HepG2 (cell line): ENCODE data around the gene PXK. TPM values are rescaled to one million over a fixed set of nuclear protein-coding genes. Genes with fewer than 3 reads are reported as not detected.

Experiments
- CEBPG ChIP-seq: IDR thresholded peaks from 2 replicates; pipeline ENCODE4 v1.6.1; 2016
- FOXC1 ChIP-seq: sonication (generic); formaldehyde crosslinking; IDR thresholded peaks from 2 replicates; pipeline ENCODE4 v1.8.0; 2022; ENCODE audit warnings: mild to moderate bottlenecking, missing genetic modification reagents, borderline replicate concordance
- KIAA2018 ChIP-seq: sonication (generic); formaldehyde crosslinking; IDR thresholded peaks from 2 replicates; pipeline ENCODE4 v1.5.0; 2020; ENCODE audit warnings: mild to moderate bottlenecking, missing genetic modification reagents, borderline replicate concordance
- MTA1 ChIP-seq: sonication (generic); formaldehyde crosslinking; IDR thresholded peaks from 2 replicates; pipeline ENCODE4 v1.4.0; 2020; ENCODE audit warnings: missing genetic modification reagents, mild to moderate bottlenecking, borderline replicate concordance
- PHF21A ChIP-seq: sonication (generic); formaldehyde crosslinking; IDR thresholded peaks from 2 replicates; pipeline ENCODE4 v1.5.0; 2020; ENCODE audit warnings: mild to moderate bottlenecking, missing genetic modification reagents
- TOE1 ChIP-seq: sonication (generic); formaldehyde crosslinking; IDR thresholded peaks from 2 replicates; pipeline ENCODE4 v1.4.0; 2020; ENCODE audit warnings: mild to moderate bottlenecking, missing genetic modification reagents
- ZBTB37 ChIP-seq: sonication (generic); formaldehyde crosslinking; IDR thresholded peaks from 2 replicates; pipeline ENCODE4 v1.4.0; 2020; ENCODE audit warnings: mild to moderate bottlenecking, missing genetic modification reagents
- ZFP36L1 ChIP-seq: sonication (generic); formaldehyde crosslinking; IDR thresholded peaks from 2 replicates; pipeline ENCODE4 v1.8.0; 2022; ENCODE audit warnings: mild to moderate bottlenecking, missing genetic modification reagents, moderate library complexity
- ZNF550 ChIP-seq: sonication (generic); formaldehyde crosslinking; IDR thresholded peaks from 2 replicates; pipeline ENCODE4 v1.4.0; 2020; ENCODE audit warnings: mild to moderate bottlenecking, missing genetic modification reagents, borderline replicate concordance
- ZNF556 ChIP-seq: sonication (generic); formaldehyde crosslinking; IDR thresholded peaks from 2 replicates; pipeline ENCODE4 v1.4.0; 2020; ENCODE audit warnings: mild to moderate bottlenecking, missing genetic modification reagents, borderline replicate concordance
- ZNF747 ChIP-seq: sonication (generic); formaldehyde crosslinking; IDR thresholded peaks from 2 replicates; pipeline ENCODE4 v1.8.1; 2023; ENCODE audit warnings: missing genetic modification reagents, mild to moderate bottlenecking, borderline replicate concordance
- ZNF839 ChIP-seq: sonication (generic); formaldehyde crosslinking; IDR thresholded peaks from 2 replicates; pipeline ENCODE4 v1.4.0; 2020; ENCODE audit warnings: missing genetic modification reagents, mild to moderate bottlenecking, borderline replicate concordance
- ZXDC ChIP-seq: sonication (generic); formaldehyde crosslinking; IDR thresholded peaks from 2 replicates; pipeline ENCODE4 v1.5.0; 2020; ENCODE audit warnings: mild to moderate bottlenecking, missing genetic modification reagents
- polyA plus RNA-seq, 8 experiments: library from polyadenylated mRNA; depleted of rRNA in 3 of 8; stranded (reverse) in 7 of 8; unstranded in 1 of 8; fragments of >200 nt; fragmentation: Illumina TruSeq in 4 of 8; extraction: Trizol in 4 of 8; gene quantifications; 2 replicates each; pipeline versions ENCODE4 v1.2.1 to v1.2.3, GENCODE V29; 2011 to 2016; ENCODE audit warnings: low read depth in 4 of 8, missing spikeins in 1 of 8, mixed read lengths in 1 of 8; ENCODE audit not compliant: insufficient read depth in 1 of 8
- total RNA-seq, 5 experiments: library from RNA; depleted of rRNA; stranded (reverse); fragments of >200 nt; fragmentation: Illumina TruSeq; extraction: Trizol; gene quantifications; 2 replicates each; pipeline ENCODE4 v1.2.3, GENCODE V29; 2016; ENCODE audit warnings: low read depth in 1 of 5
- TF ChIP-seq, protein P1 (sequence below): sonication (generic); formaldehyde crosslinking; IDR thresholded peaks from 2 replicates; pipeline ENCODE4 v1.5.0; 2020; ENCODE audit warnings: mild to moderate bottlenecking, missing genetic modification reagents

Gene PXK
- total and polyA plus RNA-seq, 2 of the 13 experiments (the other 11 are each of a cell fraction or from before 2014, with no cell fraction given): 6.4 to 18.6 TPM

DNA sequence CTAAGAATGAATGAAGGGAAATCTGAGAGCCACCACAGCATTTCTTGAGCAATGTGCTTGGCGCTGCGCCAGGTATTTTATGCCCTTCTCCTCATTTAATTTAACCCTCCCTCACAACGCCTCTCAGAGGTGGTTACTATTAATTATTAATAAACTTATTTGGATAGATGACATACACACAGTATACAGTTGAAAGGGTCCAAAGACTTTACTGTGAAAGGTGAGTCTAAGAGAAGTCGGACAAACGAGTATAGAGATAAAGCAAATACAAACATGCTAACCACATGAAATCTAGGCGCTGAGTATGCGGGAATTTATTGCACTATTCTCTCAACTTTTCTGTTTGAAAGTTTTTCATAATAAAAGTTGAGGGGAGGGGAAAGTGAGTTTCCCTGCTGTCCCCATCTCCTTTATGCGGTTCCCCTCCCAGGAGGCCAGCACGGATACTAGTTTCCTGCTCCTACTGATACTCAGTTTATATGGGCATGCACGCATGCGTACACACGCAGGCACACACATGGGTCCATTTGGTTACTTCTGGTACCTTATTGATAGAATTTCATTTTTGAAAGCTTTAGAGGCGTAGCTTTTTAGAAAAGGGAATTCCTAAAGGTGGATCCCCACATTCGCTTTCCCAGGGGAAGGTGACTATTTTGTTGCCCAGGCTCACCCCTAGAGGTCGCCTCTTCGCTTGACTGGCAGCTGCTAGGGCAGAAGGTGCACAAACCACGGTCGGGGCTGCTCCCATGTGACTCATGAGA, 130.7 kb downstream of the PXK start (continued):
- no peak for TF ChIP-seq KIAA2018 (CRISPR knock-in tag)
- 0 out of 2 replicates have a peak, but pooled peaks have one; percentile 8 for TF ChIP-seq FOXC1 (CRISPR knock-in tag)
- no peak for TF ChIP-seq ZNF556 (CRISPR knock-in tag)
- TF ChIP-seq ZXDC (CRISPR knock-in tag): no peak
- TF ChIP-seq TOE1: no peak
- TF ChIP-seq, protein P1, sequence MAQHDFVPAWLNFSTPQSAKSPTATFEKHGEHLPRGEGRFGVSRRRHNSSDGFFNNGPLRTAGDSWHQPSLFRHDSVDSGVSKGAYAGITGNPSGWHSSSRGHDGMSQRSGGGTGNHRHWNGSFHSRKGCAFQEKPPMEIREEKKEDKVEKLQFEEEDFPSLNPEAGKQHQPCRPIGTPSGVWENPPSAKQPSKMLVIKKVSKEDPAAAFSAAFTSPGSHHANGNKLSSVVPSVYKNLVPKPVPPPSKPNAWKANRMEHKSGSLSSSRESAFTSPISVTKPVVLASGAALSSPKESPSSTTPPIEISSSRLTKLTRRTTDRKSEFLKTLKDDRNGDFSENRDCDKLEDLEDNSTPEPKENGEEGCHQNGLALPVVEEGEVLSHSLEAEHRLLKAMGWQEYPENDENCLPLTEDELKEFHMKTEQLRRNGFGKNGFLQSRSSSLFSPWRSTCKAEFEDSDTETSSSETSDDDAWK (CRISPR knock-in tag): no peak
- TF ChIP-seq ZNF550: no peak
- TF ChIP-seq PHF21A (CRISPR knock-in tag): peak; percentile 66; the same call in 1 of the 2 replicates
- no peak for TF ChIP-seq MTA1 (CRISPR knock-in tag)
- no peak for TF ChIP-seq ZFP36L1 (CRISPR knock-in tag)
- TF ChIP-seq ZNF839: no peak
- TF ChIP-seq ZNF747: no peak
- TF ChIP-seq CEBPG: no peak; the same call in 1 of the 2 replicates
- no peak for TF ChIP-seq ZBTB37 (CRISPR knock-in tag)
